ENCODE measurements around the gene SHD.
"Not testable (repeated sequence)": the region's sequence is repeated elsewhere in the genome, so short reads cannot be mapped to it uniquely, and the experiment has no call there.

Gene SHD

GRCh38 chr19:4267901-4268815, 10.9 kb upstream of the SHD start:
- DNase-seq = no peak

DNA sequence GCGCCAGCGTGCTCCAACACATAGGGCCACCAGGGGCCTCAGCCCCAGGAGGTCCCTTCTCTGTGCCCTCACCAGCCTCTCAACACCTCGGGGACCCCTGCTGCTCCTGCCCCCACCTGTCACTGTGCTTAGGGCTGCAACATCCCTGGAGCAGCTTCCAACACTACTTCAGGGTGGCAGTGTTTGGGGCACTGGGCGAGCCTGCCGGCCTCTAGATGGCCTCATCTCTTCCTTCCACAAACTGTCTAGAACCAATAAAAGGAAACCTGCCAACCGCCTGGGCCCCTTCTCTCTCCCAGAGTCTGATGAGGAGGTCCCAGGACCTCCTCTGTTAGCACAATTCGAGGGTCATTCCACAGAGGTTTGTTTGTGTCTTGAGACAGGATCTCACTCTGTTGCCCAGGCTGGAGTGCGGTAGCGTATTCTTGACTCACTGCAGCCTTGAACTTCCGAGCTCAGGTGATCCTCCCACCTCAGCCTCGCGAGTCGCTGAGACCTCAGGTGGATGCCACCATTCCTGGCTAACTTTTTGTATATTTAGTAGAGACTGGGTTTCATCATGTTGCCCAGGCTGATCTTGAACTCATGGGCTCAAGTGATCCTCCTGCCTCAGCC, 10.1 kb upstream of the SHD start:
- DNase-seq = no peak

GRCh38 chr19:4272894-4273293, 6.2 kb upstream of the SHD start:
- no peak for DNase-seq

DNA sequence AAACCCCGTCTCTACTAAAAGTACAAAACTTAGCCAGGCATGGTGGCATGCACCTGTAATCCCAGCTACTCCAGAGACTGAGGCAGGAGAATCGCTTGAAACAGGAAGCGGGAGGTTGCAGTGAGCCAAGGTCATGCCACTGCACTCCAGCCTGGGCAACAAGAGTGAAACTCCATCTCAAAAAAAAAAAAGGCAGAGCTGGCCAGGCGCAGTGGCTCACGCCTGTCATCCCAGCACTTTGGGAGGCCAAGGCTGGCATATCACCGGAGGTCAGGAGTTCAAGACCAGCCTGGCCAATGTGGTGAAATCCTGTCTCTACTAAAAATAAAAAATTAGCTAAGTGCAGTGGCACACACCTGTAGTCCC, 4.8 kb upstream of the SHD start:
- not testable (repeated sequence) for DNase-seq

GRCh38 chr19:4277191-4277696, 1.8 kb upstream of the SHD start:
- no peak for DNase-seq

GRCh38 chr19:4278010-4278409, 1.1 kb upstream of the SHD start:
- DNase-seq = no peak

- DNase-seq = no peak
Measured at GRCh38 chr19:4279267-4279529, 132 bp downstream of the SHD start.

DNA sequence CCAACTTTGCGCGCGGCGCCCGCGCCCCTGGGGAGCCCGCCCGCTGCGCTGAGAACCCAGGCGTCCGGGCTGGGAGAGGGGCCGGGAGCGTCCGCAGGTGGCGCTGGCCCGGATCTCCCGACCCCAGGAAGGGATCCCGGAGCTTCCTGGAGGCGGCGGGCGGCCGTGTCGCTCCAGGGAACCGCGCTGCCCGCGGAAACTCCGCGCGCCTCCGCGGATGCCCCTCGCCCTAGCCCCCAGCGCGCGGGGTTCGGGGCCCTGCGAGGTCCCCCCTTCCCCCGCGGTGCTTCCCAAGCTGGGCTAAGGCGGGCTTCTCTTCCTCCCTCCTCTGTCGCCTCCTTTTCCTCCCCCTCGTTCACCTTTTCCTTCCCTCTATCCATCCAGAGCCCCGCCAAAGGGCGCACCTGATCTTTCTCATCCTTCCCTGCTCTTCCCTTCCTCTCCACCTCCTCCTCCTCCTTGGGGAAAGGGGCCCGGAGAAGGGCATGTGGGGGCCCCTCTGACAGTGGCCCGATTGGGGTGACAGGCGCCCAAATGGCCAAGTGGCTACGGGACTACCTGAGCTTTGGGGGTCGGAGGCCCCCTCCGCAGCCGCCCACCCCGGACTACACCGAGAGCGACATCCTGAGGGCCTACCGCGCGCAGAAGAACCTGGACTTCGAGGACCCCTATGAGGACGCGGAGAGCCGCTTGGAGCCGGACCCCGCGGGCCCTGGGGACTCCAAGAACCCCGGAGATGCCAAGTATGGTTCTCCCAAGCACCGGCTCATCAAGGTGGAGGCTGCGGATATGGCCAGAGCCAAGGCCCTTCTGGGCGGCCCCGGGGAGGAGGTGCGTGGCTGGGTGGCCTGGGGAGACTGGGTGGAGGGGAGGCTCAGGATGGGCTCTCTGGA, 710 bp downstream of the SHD start:
- DNase-seq = no peak

DNA sequence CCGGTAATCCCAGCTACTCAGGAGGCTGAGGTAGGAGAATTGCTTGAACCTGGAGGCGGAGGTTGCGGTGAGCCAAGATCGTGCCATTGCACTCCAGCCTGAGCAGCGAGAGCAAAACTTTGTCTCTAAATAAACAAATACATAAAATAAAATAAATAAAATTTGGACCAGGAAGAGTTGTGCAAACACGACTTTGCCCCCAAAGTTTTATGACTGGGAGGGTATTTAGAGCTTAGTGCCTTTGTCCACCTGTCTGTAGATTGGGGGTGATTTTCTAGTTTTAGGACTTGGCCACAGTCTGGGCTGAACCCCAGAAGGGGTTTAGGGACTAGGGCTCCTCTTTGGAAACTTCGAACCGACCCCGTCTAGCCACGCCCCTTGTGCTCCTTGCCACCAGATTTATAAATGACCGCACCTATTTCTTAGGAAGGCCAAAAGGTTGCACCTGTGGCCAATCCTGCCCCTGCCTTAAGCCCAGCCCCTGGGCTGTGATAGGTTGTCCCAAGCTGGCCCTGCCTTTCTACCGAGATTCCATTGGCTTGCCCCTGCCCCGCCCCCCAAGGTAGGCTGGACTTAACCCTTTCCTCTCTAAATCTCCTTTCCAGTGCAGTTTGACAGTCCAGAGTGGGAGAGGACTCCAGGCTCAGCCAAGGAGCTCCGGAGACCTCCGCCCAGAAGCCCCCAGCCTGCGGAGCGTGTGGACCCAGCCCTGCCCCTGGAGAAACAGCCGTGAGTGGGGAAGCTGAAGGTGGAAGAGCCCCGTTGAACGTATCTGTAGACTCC, 5.3 kb downstream of the SHD start:
- peak; percentile 23 for DNase-seq

DNA sequence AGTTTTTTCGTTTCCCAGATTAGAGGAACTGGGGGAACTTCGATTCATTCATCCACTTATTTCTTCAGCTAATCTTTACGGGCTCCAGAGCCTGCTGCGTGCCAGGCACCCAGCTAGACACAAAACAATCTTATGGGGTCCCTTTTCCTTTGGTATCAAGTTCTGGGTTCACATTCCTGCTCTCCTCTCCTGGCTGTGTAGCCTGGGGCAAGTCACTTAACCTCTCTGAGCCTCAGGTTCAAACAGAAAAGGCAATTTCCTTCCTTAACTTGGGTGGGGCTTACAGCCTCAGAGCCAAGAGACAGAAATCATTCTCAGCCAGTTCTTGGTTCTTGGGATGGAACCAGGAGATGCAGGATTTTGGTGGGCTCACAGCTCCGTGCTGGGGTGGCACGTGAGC, 5.9 kb downstream of the SHD start:
- no peak for DNase-seq

- not testable (repeated sequence) for DNase-seq
Measured at GRCh38 chr19:4286141-4286540, 7.1 kb downstream of the SHD start.

DNA sequence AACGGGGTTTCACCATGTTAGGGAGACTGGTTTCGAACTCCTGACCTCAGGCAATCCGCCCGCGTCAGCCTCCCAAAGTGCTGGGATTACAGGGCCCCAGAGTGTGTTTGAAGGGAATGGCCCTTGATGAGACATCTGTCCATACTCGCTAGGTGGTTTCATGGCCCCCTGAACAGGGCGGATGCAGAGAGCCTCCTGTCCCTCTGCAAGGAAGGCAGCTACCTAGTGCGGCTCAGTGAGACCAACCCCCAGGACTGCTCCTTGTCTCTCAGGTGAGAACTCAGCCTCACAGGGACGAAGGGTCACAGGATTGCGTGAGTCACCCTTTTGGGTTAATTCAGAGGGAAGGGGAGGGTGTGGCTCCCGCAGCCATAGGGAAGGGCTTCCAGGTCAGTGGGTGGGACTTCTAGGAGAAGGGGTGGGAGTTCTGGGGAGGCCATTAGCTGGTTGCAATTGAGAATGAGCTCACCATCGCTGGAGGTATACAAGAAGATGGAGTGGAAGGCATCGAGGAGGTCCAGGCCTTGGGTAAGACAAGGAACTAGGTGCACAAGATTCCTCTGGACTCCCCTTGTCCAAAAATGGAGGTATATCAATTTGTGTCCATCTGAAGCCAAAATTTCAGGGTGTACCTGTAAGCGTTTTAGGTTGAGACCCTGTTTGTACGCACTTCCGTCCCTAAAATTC, 9.2 kb downstream of the SHD start:
- no peak for DNase-seq

GRCh38 chr19:4291184-4291732, 12.2 kb downstream of the SHD start:
- DNase-seq = no peak

DNA sequence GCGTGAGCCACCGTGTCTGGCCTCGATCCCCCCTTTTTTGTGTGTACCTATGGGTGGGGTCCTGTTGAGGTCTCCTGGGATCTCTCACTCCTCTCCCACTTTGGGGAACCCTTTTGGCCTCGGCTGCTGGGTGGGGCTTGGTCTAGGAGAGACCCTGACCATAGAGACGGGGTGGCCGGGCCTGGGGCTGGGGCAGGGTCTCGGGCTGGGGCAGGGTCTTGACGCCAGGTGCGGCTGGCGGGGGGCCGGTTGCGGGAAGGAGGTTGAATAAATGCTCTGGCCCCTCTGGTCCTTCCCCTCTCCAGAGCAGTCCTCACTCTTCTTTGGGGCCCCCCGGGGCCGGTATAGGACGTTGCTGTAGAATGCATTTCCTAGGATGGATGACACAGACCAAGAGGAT, 13.4 kb downstream of the SHD start:
- no peak for DNase-seq

DNA sequence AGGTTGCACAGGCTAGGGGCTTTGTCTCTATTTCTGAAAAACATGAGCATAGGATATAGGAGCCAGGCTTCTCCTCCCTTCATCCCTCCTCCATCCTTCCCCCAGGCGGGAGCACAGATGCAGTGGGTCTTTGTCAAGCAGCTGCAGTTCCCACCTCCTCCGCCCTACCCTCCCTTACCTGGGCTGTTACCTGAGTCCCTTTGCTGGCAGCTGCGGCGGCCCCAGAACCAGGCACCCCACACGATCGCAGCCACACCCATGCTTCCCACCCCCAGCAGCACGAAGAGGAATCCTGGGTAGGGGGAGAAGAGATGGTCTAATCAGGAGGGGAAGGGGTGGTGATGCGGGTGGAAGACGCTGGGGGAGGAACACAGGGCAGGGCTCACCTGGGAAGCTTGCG, 15.3 kb downstream of the SHD start:
- DNase-seq = no peak

DNA sequence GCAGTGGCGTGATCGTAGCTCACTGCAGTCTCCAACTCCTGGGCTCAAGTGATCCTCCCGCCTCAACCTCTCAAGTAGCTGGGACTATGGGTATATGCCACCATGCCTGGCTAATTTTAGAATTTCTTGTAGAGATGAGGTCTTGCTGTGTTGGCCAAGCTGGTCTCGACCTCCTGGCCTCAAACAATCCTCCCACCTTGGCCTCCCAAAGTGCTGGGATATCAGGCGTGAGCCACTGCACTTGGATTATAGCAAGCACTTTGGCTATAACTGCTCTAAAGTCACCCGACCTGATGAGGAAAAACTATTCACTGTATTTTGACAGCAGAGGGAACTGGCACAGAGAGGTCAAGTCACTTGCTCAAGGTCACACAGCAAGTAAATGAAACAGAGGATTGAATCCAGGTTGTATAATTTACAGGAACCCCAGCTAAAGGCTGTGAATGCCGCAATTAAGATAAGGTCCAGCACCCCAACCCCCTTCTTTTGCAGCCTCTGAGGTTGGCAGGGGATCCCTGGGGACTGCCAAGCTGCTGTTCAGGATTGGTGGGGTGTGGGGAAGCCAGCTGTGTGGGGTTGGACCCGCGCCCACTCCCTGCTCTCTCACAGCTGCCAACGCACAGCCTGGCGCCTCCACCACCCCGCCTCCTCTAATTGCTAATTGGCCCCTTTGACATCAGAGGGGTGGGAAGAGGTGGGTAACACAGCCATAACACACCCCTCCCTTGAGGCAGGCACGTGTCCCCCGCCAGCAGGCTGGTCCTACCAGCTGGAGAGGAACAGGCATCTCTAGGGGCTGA, 17.1 kb downstream of the SHD start:
- DNase-seq = peak; percentile 63

DNA sequence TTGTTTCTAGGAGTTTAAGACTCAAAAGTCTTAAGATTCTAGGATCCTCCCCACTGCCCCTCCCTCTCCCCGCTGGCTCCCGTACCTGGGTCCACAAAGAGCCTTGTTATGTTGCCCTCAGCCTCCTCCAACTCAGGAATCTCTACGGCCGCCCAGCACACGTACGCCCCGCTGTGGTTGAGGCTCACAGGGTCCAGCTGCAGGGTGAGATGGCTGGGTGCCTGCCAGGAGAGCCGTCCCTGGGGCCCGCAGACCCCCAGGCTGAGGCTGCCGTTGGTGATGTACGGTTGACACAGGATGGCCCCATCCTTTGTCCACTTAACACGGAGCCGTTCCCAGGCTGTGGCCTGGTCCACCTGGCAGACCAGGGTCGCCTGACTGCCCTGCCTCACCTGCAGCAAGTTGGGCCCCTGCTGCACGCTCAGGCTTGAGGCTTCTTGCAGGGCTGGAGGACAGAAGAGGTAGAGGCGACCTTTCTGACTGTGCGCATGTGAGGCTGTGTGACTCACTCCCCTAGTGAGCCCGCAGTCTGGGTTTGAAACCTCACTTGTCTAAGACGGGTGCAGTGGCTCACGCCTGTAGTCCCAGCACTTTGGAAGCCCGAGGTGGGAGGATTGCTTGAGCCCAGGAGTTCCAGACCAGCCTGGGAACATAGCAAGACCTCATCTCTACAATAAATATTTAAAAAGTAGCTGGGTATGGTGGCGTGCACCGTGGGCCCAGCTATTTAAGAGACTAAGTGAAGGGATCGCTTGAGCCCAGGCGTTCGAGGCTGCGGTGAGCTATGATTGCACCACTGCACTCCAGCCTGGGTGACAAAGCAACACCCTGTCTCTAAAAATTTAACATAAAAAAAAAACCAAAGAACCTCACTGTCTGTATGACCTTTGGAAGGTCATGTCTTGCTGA, 19.1 kb downstream of the SHD start:
- no peak for DNase-seq

- DNase-seq = no peak
Measured at GRCh38 chr19:4298810-4299550, 19.9 kb downstream of the SHD start.

GRCh38 chr19:4300589-4300988, 21.5 kb downstream of the SHD start:
- DNase-seq = no peak

Data from NCI-H345 (cell line).